GM21360 (cell line): ENCODE measurements around the gene VSIG8.
"Not testable (repeated sequence)": the region's sequence is repeated elsewhere in the genome, so short reads cannot be mapped to it uniquely, and the experiment has no call there.

Experiments
- ATAC-seq: cut with Tn5 transposase; IDR thresholded peaks from one replicate; pipeline ENCODE4 v1.9.1; 2021; ENCODE audit warnings: mild to moderate bottlenecking, moderate library complexity; ENCODE audit not compliant: unreplicated experiment

VSIG8 gene, protein sequence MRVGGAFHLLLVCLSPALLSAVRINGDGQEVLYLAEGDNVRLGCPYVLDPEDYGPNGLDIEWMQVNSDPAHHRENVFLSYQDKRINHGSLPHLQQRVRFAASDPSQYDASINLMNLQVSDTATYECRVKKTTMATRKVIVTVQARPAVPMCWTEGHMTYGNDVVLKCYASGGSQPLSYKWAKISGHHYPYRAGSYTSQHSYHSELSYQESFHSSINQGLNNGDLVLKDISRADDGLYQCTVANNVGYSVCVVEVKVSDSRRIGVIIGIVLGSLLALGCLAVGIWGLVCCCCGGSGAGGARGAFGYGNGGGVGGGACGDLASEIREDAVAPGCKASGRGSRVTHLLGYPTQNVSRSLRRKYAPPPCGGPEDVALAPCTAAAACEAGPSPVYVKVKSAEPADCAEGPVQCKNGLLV

DNA sequence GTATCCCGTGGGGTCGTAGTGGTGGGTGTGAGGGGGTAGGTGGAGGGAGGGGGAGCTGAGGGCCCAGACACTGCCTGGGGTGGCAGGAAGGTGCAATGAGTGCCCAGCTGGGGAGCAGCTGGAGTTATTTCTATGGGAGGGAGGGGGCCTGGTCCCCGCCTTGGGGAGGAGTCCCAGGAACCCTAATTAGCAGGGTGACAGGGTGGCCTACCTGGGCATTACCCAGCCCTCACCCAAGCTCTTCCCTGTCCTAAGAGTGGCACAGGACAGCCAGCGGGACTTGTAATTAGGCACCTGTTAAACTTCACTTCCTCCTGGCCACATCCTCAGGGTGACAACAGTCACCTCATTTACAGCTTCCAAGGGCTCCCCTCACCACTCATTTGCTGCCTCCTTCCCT lies at the start of gene VSIG8:
TSS of gene VSIG8 (minus strand) at position 101 of the 400 bp plus-strand sequence. CDS start 136 bp downstream, outside the sequence.
- no peak for ATAC-seq

DNA sequence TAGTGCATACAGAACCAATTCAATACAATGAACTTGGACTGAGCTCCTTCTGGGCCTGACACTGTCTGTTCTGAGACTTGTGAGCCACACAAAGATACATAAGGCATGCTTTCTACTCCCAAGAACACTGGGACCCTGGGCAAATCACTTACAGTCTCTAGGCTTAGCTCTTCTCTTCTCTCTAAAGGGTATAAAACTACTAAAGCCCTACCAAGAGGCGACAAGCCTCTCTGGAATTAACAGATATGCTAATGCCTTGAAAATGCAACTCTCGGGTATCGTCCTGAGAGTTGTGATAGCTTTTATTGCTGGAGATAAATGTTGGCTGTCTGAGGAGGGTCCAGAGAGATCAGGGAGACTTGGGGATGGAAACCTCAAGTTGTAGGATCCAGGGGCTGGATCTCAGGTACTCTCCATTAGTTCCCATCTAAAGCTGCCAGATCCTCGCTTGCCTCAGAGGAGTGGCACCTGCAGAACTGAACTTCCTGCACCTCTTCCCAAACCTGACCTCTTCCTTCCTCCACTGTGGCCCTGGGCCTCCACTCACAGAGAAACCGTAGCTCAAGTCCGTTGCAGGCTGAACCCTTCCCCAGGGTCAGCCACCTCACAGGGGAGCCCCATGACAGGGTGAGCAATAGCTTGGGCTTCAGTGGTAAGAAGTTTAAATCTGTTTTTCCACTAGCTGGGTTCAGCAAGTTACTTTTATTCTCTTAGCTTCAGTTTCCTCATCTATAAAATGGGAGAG lies 49.0 kb upstream of the VSIG8 start:
- ATAC-seq, result no peak

DNA sequence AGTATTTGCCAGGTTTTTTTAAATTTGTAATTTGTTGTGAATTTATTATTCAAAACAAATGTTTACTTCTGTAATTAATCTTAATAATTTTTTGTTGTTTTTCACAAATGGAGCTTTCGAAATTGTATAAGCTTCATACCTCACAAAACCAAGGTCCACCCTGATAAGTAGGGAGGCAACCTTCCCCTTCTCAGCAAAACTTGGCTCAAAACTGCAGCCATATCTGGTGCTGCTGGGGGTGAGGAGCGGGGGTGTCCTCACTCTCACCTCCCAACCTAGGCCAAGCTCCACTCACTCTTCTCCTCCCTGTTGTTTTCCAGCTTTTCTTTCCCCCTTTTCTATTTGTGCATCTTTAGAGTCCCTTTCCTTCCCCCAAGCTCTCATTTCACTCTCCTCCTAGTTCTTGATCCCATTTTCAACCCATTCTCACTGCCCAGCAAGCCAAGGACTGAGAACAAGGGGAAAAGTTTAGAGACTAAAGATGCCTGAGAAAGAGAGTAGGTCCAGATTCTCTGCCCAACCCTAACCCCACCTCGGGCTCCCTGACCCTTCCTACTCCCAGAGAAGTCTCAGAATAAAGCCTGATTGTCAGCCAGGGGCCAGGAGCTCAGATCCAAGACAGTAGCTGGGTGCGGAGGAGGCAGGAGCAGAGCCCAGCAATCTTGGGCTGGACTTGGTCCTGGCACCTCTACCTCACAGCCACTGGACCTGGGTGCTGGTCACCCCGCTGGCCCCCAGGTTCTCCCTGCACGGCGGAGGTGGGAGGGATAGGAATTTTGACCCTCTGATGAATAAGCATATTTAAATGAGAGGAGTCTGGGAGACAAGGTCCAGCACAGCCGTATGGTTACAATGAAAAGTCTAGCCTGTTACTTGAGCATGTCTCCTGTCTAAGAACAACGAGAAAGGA lies 45.8 kb upstream of the VSIG8 start:
- no peak for ATAC-seq

DNA sequence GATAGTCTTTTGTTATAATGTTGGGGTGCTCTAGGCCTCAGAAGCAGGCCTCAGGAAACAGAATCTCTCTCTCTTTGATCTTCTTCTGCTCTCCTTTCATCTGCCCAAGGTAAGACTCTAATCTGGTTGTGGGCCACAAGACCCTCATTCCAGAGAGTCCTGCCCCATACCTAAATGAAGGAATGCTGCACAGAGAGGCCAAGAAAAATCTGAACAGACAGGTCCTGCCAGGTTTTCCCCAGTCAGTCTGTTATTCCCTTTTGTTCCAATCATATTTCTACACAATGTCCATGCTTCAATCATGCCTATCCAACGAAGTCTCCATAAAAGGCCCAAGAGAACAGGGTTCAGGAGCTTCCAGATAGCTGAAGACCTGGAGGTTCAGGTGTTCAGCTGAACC lies 44.5 kb upstream of the VSIG8 start:
- ATAC-seq, result no peak

DNA sequence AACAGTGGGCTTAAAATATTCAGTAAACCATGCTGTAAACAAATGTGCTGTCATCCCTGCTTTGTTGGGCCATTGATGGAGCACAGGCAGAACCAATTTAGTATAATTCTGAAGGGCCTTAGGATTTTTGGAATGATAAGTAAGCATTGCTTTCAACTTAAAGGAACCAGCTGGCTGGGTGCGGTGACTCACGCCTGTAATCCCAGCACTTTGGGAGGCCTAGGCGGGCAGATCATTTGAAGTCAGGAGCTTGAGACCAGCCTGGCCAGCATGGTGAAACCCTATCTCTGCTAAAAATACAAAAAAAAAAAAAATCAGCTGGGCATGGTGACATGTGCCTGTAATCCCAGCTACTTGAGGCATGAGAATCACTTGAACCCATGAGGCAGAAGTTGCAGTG lies 41.6 kb upstream of the VSIG8 start:
- ATAC-seq, result not testable (repeated sequence)

DNA sequence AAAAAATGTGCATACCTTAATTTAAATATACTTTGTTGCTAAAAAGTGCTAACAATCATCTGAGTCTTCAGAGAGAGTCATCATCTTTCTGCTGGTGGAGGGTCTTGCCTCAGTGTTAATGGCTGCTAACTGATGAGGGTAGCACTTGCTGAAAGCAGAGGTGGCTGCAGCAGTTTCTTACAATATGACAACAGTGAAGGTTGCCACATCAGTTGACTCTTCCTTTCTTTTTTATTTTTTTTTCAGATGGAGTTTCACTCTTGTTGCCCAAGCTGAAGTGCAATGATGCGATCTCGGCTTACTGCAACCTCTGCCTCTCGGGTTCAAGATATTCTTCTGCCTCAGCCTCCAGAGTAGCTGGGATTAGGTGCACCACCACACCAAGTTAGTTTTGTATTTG lies 40.1 kb upstream of the VSIG8 start:
- ATAC-seq, result no peak

DNA sequence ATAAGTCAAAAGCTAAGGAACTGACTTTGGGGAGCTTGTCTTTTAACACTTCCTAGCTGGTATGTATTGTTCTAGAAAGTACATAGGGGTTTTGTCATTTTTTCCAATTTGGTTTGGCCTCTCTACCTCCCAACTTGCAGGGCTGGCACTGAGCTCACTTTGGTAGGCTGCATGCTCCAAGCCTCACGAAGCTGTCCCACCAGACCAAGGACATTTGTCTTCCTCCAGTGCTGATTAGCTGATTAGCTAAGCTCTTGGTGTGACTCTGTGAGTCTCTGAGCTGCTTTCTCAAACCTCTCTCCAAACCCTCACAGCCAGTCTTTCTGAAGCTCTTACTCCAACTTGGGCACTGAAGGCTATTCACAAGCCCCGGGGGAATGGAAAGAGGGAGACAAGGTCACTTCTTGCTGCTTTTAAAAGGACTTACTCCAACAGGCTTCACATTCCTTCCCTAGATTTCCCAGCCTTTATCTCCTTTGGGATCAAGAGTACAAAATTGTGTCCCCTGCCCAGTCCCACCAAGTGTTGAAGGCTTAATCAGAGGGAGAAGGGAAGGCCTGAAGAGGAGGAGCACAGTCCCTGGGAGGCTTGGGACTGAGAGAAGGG lies 38.4 kb upstream of the VSIG8 start:
- ATAC-seq, result no peak

DNA sequence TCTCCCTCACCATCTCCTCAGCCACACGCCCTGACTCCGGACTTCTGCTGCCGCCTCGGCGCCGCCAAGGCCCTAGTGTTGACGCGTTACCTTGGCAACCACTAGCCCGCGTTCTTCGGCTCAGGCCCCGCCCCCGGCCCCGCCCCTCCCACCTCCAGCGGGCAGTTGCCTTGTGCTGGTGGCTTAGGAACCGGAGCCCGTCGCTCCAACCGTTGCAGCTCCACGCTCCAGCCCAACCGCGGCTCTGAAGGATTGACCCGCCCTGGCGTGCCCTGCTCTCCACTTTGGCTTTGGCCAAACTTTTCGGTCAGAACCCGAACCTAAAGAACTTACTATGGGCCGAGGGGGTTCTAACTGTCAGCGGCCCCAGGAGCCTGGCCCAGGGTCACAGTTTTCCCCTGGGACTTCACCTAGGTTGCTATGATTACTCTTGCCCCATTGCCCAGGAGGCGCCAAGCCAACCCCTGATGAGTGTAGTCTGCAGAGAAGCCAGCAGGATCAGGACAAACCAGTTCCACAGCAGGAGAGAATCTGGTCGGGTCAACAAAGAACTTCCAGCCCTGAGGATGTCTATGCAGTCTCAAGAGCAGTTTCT lies 37.7 kb upstream of the VSIG8 start, which contains the start of gene CFAP45:
TSS of gene CFAP45 (minus strand) at position 80 of the 595 bp plus-strand sequence. CDS start at position 13, 67 bp downstream.
- ATAC-seq, result no peak

DNA sequence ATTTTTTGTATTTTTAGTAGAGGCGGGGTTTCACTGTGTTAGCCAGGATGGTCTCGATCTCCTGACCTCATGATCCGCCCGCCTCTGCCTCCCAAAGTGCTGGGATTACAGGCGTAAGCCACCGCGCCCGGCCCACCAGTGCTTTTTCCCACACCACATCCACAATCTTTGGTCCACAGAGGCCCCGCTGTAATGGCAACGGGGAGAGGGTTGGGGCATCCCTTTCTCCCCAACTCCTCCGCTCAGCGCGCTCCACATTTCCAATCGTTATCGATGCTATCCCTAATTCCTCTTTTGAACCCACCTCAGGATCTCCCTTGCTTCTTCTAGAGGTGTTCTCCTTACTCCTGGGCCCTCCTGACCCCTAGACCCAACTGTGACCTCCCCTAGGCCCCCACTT lies 37.2 kb upstream of the VSIG8 start:
- ATAC-seq, result not testable (repeated sequence)

DNA sequence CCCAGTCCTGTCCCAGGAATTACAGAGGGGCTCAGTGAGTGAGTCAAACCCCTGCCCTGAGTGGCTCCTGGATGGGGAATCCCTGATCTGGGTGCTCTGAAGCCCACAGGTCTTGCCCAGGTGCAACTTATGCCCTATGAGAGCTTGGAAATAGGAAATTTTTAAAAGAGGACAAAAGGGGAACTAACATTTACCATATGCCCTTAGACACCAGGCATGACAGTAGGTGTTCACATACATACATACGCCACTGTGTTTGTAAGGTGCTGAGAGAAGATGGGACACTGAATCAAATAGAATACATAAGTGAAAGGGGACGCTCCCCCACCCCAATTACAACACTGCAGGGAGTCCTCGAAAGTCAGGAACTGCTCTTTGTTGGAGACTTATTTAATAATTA lies 36.1 kb upstream of the VSIG8 start:
- no peak for ATAC-seq

DNA sequence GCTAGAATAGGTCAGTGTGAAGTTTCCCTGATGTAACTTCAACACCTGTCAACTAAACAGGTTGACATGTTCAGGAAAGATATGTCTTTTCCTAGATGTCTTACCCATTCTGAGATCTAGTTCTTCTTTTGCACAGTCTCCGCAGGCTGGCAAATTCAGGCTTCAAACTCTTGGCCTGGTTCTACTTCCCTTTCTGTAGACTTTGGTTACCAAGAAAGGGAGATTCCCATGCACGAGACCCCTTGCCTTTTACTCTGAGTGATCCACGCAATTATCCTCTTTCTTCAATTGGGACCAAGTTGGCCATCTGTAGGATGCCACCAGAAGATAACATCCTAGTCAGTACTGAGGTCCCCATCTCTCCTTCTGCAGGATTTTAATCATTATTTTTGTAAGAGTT lies 35.5 kb upstream of the VSIG8 start:
- ATAC-seq, result no peak

DNA sequence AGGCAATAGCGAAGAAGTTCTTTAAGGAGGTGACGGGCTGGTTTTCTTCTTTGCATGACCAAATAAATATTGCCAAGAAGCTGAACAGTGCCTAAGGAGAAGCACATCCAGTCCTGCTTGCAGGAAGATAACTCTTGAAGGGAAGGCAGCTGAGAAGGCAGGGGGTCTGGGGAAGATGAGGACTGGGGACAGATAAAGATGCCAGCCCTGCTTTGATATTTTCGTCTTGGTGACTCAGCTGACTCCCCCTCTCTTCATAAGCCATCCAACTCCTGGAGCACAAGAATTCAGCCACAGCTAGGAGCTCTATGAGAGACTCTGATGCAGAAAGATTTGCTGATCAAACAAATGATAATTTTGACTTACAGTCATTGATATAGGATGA lies 34.1 kb upstream of the VSIG8 start:
- ATAC-seq, result no peak

DNA sequence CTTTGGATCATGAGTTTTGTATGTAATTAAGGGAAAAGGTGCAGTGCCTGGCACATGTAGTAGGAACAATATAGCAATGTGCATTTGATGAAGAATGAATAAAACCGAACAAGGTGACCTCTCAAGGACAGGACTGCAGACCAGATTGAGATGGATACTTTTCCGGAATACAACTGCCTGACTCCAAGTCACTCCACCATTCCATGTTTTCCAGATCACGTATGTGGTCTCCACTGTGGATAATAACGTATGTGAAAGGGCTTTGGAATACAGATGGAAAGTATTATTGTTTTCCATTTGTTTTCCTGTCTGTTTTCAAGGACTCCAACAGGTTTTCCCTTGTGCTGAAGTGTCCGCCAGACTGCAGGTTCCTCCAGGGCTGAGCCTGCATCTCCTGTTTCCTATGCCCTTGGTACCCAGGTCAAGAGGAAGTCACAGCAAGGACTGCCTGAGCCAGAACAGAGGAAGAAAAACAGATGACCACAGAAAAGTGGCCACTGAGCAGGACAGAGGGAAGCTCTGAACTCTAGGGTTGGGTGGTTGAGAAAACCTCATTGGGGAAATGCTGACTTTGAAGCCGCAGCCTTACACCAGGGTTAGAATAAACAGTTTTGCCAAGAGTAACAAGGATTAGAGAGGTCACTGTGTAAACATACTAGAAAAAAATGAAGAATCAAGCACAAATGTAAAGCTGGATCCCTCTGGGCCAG lies 33.5 kb upstream of the VSIG8 start:
- ATAC-seq, result no peak

DNA sequence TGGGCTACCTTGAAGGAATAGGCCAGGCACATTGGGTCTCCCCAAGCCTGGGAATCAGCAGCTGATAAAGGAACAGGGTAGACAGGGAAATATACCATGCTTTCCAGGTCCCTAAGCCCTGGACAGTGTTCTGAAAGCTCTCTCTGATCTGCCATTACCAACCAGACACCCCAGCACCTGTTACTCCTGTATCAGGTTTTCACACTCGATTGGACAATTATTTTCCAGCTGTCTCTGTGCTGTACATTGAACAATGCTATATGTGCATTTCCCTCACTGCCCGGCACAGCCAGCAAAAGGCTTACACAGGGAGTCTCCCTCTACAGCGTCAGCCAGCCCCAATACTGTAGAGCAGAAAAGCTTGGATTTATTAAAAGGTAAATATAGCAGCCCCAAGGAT lies 32.8 kb upstream of the VSIG8 start:
- ATAC-seq, result no peak

DNA sequence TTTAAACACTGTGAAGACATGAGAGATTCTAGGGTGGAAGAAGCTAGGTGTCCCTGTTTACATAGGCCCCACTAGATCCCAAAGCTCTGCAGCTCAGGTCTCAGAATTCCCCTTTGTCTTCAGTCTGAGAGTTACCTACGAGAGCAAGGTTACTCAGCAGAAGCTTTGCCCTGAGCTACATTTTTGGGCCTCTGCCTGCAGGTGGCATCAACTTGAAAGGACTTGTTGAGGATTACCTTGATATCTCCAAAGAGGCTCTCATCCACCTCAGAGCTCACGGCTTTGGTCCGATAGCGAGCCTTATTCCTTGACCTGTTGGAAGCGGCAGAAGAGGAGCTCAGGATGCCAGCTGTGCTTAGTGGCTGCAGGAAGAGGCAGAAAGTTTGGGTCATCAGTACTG lies 30.5 kb upstream of the VSIG8 start:
- no peak for ATAC-seq

DNA sequence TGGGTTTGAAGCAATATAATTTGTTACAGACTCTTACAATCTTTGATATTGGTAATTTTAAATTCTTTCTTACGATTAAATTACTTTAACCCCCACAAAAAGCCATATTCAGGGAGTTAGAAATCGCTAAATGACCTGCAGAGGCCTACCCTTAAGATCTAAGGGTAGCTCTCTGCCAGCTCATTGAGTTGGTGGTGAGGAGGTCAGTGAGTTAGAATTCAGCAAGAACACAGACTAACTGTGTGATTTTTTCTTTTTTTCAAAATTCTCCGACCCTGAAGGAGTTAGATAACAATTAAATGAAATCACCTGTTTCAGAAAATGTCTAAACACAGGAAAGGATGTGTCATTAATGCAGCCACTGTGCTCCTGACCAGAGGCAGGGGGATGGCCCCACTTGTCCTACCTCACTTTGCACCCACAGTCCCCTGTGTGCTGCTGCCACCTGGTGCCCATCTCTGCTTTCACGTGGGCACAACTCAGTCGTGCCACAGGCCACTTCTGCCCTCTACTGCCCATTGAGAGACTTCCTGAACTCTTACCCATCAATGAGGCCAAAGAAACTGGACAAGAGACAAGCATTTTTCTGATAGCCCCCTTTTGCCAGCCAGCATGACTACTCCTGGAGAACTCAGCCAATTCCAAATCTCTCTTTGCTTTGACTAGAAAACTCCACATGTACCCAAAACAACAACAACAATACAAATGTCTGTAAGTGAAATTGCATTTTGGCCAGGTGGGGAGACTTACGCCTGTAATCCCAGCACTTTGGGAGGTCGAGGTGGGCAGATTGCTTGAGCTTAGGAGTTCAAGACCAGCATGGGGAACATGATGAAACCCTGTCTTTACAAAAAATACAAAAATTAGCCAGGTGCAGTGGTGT lies 29.1 kb upstream of the VSIG8 start:
- no peak for ATAC-seq

DNA sequence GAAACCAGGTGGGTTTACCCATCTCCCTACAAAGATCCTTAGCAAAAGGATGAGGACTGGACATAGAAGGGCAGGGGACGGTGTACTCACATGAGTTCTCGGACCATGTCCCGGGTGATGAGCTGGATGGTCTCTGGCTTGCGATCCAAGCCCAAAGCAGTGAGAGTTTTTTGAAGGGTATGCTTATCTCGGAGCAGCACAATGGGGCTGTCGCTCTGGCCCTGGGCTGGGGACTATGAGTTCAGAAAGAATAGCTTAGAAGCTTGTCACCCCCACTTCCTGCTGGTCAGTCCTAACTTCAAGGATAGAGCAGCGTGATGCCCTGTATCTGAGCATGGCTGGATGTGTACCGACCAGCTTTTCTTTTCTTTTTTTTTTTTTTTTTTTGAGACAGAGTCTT lies 27.9 kb upstream of the VSIG8 start:
- ATAC-seq, result no peak

DNA sequence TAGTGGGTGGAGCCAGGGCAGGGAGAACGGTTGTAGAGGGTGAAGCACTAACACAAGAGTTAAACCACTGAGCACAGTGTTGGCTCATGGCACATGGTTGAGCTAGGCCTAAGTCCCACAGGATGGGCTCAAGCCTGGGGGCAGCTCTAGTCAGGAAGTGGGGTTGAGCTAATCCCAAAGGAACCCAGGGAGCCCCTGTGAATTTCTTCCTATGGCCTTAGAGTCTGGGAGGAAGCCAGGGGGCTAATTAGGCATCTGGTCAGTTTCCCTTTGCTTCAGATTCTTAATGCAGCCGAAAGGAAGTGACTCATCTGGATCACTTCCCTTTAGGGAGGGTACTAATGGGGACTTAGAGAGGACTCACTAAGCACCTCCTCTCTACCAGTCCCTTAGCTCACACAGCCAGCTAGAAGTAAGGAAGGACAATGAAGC lies 27.4 kb upstream of the VSIG8 start:
- peak; percentile 89 for ATAC-seq

DNA sequence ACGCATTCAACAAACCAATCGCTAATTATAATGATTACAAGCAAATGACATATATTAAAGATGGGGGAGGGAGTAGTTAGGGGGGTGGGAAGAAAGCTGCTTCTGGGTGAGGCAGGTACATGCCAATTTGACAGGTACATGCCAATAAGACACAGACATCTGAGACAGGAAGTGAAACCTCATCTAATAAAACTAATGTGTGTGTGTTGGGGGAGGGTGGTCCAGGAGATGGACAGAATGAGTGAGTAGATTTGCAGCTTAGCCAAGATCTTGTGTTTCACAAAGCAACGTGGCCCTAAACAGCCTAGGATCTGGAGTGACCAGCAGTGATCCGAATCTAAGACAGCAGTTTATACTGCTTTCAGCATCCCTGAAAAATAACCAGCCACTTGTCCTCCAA lies 26.7 kb upstream of the VSIG8 start:
- ATAC-seq, result no peak
